K562 (cell line): ENCODE measurements around the gene JAKMIP2. TPM values are rescaled to one million over a fixed set of nuclear protein-coding genes. Genes with fewer than 3 reads are reported as not detected.

Experiments
- ATAC-seq: fragments of 200-7000 bp; cut with Tn5 transposase; 3 replicates; pipeline ENCODE4 v1.9.1; 2020; ENCODE audit warnings: moderate library complexity
- BruUV-seq: library from RNA; stranded (reverse); fragments of 400-500 nt; replicated peaks from 2 replicates; lab custom pipeline; 2021; lab: Mats Ljungman, UMichigan
- CTCF ChIA-PET: fragments of 300-600 bp; formaldehyde crosslinking; extraction: SDS; loops from one replicate; lab custom pipeline; 2021; ENCODE audit warnings: low intra/inter-chr PET ratio; lab: Yijun Ruan, JAX
- POLR2A ChIA-PET: fragments of 300-600, 350-650 bp; sonication (Branson Sonifier 250); formaldehyde crosslinking; extraction: SDS; loops from one replicate; lab custom pipeline; 2021; ENCODE audit warnings: antibody characterized with exemption, inconsistent platforms; lab: Yijun Ruan, JAX
- DNase-seq, 4 experiments: peaks; one replicate each; pipeline versions ENCODE4 v3.0.0 to v3.0.0-alpha.2; 2011 to 2018; ENCODE audit warnings: low spot score in 3 of 4, mixed read lengths in 3 of 4; ENCODE audit errors: extremely low read depth in 1 of 4
- FAIRE-seq: peaks from 2 replicates; lab custom pipeline; 2011; peaks lifted over from hg19 to GRCh38; lab: Jason Lieb, UNC
- H2AFZ ChIP-seq: 2 replicates; pipeline ENCODE4 v1.6.0; 2011; ENCODE audit warnings: low read depth, low read length, control low read depth, inconsistent platforms
- H3K27ac ChIP-seq: fragments of 200-600 bp; 3 replicates; pipeline ENCODE4 v1.8.0; 2011; ENCODE audit warnings: low read depth, mild to moderate bottlenecking, control low read depth, inconsistent platforms, low read length, moderate library complexity, mixed read lengths; ENCODE audit errors: extremely low read depth
- H3K27me3 ChIP-seq, 2 experiments: fragments of 300-600 bp in 1 of 2; 2 replicates in 1 of 2; 3 replicates in 1 of 2; pipeline versions ENCODE4 v1.6.0 to v1.8.0; 2011; ENCODE audit warnings: inconsistent platforms in 2 of 2, low read length in 2 of 2, mild to moderate bottlenecking in 1 of 2, mixed read lengths in 1 of 2, moderate library complexity in 1 of 2; ENCODE audit not compliant: control insufficient read depth in 2 of 2, insufficient read depth in 2 of 2
- H3K36me3 ChIP-seq: fragments of 300-600 bp; 3 replicates; pipeline ENCODE4 v1.8.0; 2011; ENCODE audit warnings: mild to moderate bottlenecking, low read length, inconsistent platforms; ENCODE audit not compliant: control insufficient read depth, insufficient read depth
- H3K4me1 ChIP-seq, 2 experiments: fragments of 200-600 bp in 1 of 2; replicated peaks in 1 of 2; 2 replicates in 1 of 2; 3 replicates in 1 of 2; pipeline versions ENCODE4 v1.5.1 to v1.8.0; 2011; ENCODE audit warnings: inconsistent platforms in 2 of 2, low read length in 2 of 2, mild to moderate bottlenecking in 1 of 2, mixed read lengths in 1 of 2, moderate library complexity in 1 of 2; ENCODE audit not compliant: control insufficient read depth in 2 of 2, insufficient read depth in 2 of 2
- H3K4me2 ChIP-seq: 2 replicates; pipeline ENCODE4 v1.6.1; 2011; ENCODE audit warnings: low read length, control low read depth, inconsistent platforms, mixed read lengths; ENCODE audit not compliant: insufficient read depth
- H3K4me3 ChIP-seq: fragments of 200-600 bp; sonication (generic), shearing (Covaris generic); 2 replicates; pipeline ENCODE4 v1.5.1; 2016; ENCODE audit warnings: control low read depth, inconsistent platforms
- H3K79me2 ChIP-seq: fragments of 200-600 bp; 3 replicates; pipeline ENCODE4 v1.8.0; 2011; ENCODE audit warnings: low read length, inconsistent platforms; ENCODE audit not compliant: control insufficient read depth, insufficient read depth
- H3K9ac ChIP-seq, 2 experiments: 2 replicates each; pipeline versions ENCODE4 v1.6.0 to v1.6.1; 2011; ENCODE audit warnings: low read depth in 2 of 2, low read length in 2 of 2, control low read depth in 1 of 2, inconsistent platforms in 1 of 2, mild to moderate bottlenecking in 1 of 2, mixed read lengths in 1 of 2; ENCODE audit not compliant: insufficient read depth in 1 of 2
- H3K9me1 ChIP-seq: one replicate; pipeline ENCODE4 v1.6.0; 2011; ENCODE audit warnings: inconsistent platforms, mild to moderate bottlenecking, low read length, moderate library complexity; ENCODE audit not compliant: control insufficient read depth, insufficient read depth
- H3K9me3 ChIP-seq: replicated peaks from 2 replicates; pipeline ENCODE4 v1.5.1; 2011; ENCODE audit warnings: low read depth, low read length, inconsistent platforms; ENCODE audit not compliant: control insufficient read depth, insufficient read depth
- H4K20me1 ChIP-seq: replicated peaks from 2 replicates; pipeline ENCODE4 v1.6.1; 2011; ENCODE audit warnings: low read length, inconsistent platforms, mixed read lengths; ENCODE audit not compliant: control insufficient read depth, insufficient read depth
- CBX5 ChIP-seq: IDR thresholded peaks from 2 replicates; pipeline ENCODE4 v1.6.1; 2014; ENCODE audit warnings: low read depth, borderline replicate concordance
- E2F8 ChIP-seq: fragments of 450-650 bp; IDR thresholded peaks from 2 replicates; pipeline ENCODE4 v1.7.1; 2018; ENCODE audit warnings: mild to moderate bottlenecking, low read depth; ENCODE audit not compliant: partially characterized antibody
- ELF2 ChIP-seq: fragments of 250-450 bp; sonication (Bioruptor Pico); IDR thresholded peaks from 2 replicates; pipeline ENCODE4 v1.5.0; 2021; ENCODE audit warnings: mild to moderate bottlenecking
- FOXJ3 ChIP-seq: sonication (generic); formaldehyde crosslinking; IDR thresholded peaks from 2 replicates; pipeline ENCODE4 v1.4.0; 2020; ENCODE audit warnings: mild to moderate bottlenecking, missing genetic modification reagents
- FOXM1 ChIP-seq, 2 experiments: fragments of 450-650 bp in 1 of 2; sonication (generic) in 1 of 2; formaldehyde crosslinking in 1 of 2; IDR thresholded peaks; 2 replicates each; pipeline versions ENCODE4 v1.6.1 to v1.9.0; 2017 to 2022; ENCODE audit warnings: low read depth in 2 of 2, mild to moderate bottlenecking in 2 of 2, missing genetic modification reagents in 1 of 2, moderate library complexity in 1 of 2
- HNRNPK ChIP-seq: fragments of 200-400 bp; formaldehyde crosslinking; IDR thresholded peaks from one replicate; pipeline ENCODE4 v1.6.1; 2018; ENCODE audit warnings: mild to moderate bottlenecking, low read depth, low read length; ENCODE audit not compliant: poor library complexity, severe bottlenecking
- MAFG ChIP-seq: fragments of 450-650 bp; conservative IDR thresholded peaks from 2 replicates; pipeline ENCODE4 v1.6.1; 2016; ENCODE audit warnings: missing genetic modification characterization, missing compliant biosample characterization
- PRMT5 ChIP-seq: sonication (generic); formaldehyde crosslinking; IDR thresholded peaks from 2 replicates; pipeline ENCODE4 v1.5.0; 2020; ENCODE audit warnings: missing genetic modification reagents
- RFX1 ChIP-seq: fragments of 450-650 bp; IDR thresholded peaks from 2 replicates; pipeline ENCODE4 v1.6.1; 2016; ENCODE audit warnings: mild to moderate bottlenecking, moderate library complexity
- SPI1 ChIP-seq: IDR thresholded peaks from 2 replicates; pipeline ENCODE4 v1.6.1; 2011; ENCODE audit warnings: low read depth, low read length, control low read depth, borderline replicate concordance
- STAT5A ChIP-seq: IDR thresholded peaks from 2 replicates; pipeline ENCODE4 v1.6.1; 2012; ENCODE audit warnings: low read length, inconsistent platforms, borderline replicate concordance
- TCF7L2 ChIP-seq: fragments of 150-350 bp; IDR thresholded peaks from 2 replicates; pipeline ENCODE4 v1.6.1; 2016; ENCODE audit warnings: low read depth, mild to moderate bottlenecking, low read length, moderate library complexity
- U2AF2 ChIP-seq: fragments of 200-400 bp; formaldehyde crosslinking; optimal IDR thresholded peaks from 2 replicates; pipeline ENCODE3; 2017; ENCODE audit warnings: low read depth, mild to moderate bottlenecking, low read length
- XRCC3 ChIP-seq: fragments of 450-650 bp; IDR thresholded peaks from 2 replicates; pipeline ENCODE4 v1.6.1; 2017; ENCODE audit warnings: mild to moderate bottlenecking, moderate library complexity
- ZNF655 ChIP-seq: fragments of 250-450 bp; sonication (Bioruptor Pico); IDR thresholded peaks from 2 replicates; pipeline ENCODE4 v1.5.0; 2021
- ZNF696 ChIP-seq: fragments of 250-450 bp; sonication (Bioruptor Pico); conservative IDR thresholded peaks from 2 replicates; pipeline ENCODE4 v1.4.0; 2020; ENCODE audit warnings: mild to moderate bottlenecking, moderate library complexity
- WGBS: fragments of 100-300 bp; shearing (Covaris generic); methylation state at CpG from one replicate; pipeline ENCODE4 v1.1.6; 2016; ENCODE audit warnings: low coverage, mixed read lengths; ENCODE audit not compliant: insufficient coverage; ENCODE audit errors: missing lambda C conversion rate; 5-methylcytosine and 5-hydroxymethylcytosine counted together
- in situ Hi-C: fragments of 300-500 bp; cut with MboI; formaldehyde crosslinking; loops from 4 replicates; pipeline ENCODE4 v1.15.0; 2018; ENCODE audit warnings: inconsistent platforms, mixed read lengths
- intact Hi-C: fragments of 100-400 bp; cut with micrococcal nuclease; formaldehyde crosslinking; loops from 2 replicates; pipeline ENCODE4 v1.14.2; 2022
- polyA plus RNA-seq, 8 experiments: library from polyadenylated mRNA; depleted of rRNA in 4 of 8; stranded (reverse) in 5 of 8; unstranded in 3 of 8; fragments of >200 nt; fragmentation: Nextera tagmentation in 2 of 8; fragmentation: Illumina TruSeq in 1 of 8; extraction: Ambion mirVana in 2 of 8; extraction: Trizol in 1 of 8; gene quantifications; 2 replicates each; pipeline versions ENCODE4 v1.2.1 to v1.2.3, GENCODE V29; 2011 to 2014; ENCODE audit warnings: inconsistent platforms in 1 of 8, missing spikeins in 1 of 8
- total RNA-seq, 7 experiments: library from RNA; depleted of rRNA in 6 of 7; stranded (reverse); fragments of >200 nt in 6 of 7; fragmentation: Illumina TruSeq in 2 of 7; extraction: Trizol in 2 of 7; gene quantifications; 2 replicates each; pipeline versions ENCODE4 v1.2.1 to v1.2.3, GENCODE V29; 2011 to 2021; ENCODE audit warnings: low replicate concordance in 1 of 7
- TF ChIP-seq, protein P1 (sequence below), 3 experiments: fragments of 200-800 bp in 1 of 3; sonication (Bioruptor generic) in 1 of 3; sonication (generic) in 1 of 3; formaldehyde crosslinking in 1 of 3; IDR thresholded peaks; 2 replicates each; pipeline versions ENCODE4 v1.6.1 to v1.8.0; 2016 to 2022; ENCODE audit warnings: mild to moderate bottlenecking in 2 of 3, missing compliant biosample characterization in 2 of 3, missing genetic modification characterization in 2 of 3, missing genetic modification reagents in 1 of 3
- TF ChIP-seq, protein P2 (sequence below): fragments of 450-650 bp; formaldehyde crosslinking; IDR thresholded peaks from 2 replicates; pipeline ENCODE4 v1.4.0; 2022; ENCODE audit warnings: mild to moderate bottlenecking, moderate library complexity

JAKMIP2 gene
- total and polyA plus RNA-seq, 9 of the 15 experiments (the other 6 are each of a cell fraction or from before 2014, with no cell fraction given), result not detected

DNA sequence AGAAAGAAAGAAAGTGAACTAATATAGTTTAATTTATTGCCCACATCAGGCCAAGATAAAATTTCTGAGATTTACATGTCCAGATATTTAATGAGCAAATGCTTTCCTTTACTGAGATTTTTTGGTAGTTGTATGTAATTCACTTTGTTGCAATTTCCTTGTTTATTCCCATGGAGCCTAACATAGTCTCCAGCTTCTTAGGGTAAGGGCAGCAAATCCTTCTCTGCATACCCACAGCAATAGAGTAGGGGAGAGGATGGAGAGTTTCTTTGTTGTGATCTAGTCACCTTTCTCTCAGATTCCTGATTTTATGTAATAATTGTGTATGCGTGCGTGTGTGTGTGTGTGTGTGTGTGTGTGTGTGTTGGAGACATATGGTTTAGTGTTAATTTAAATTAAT, 221.1 kb downstream of the JAKMIP2 start:
- FAIRE-seq (no peak), DNase-seq (no peak)
- Histone ChIP-seq H3K4me3 (no peak overlapping the region), H3K9ac (no peak overlapping the region), H2AFZ (no peak overlapping the region), H3K27ac (no peak overlapping the region), H3K9me1 (no peaks in the 10 kb centered on the region), H3K79me2 (no peaks in the 10 kb centered on the region), H4K20me1 (no peaks in the 10 kb centered on the region), H3K4me1 (no peaks in the 10 kb centered on the region), H3K36me3 (no peaks in the 10 kb centered on the region)
- POLR2A ChIA-PET, result no interaction called here
- WGBS, result 6% methylated on average over 2 of the region's 2 CpGs
- TF ChIP-seq XRCC3 (no peak), E2F8 (no peak), TCF7L2 (no peak), MAFG (no peak), RFX1 (no peak), ZNF655 (CRISPR knock-in tag) (no peak), CBX5 (no peak), ZNF696 (CRISPR knock-in tag) (no peak), SPI1 (no peak), PRMT5 (CRISPR knock-in tag) (no peak), ELF2 (no peak), STAT5A (no peak), FOXM1 (IDR thresholded peaks at IDR 0.05; ENCODE audit: low read depth) (no peak), FOXM1 (CRISPR knock-in tag; IDR thresholded peaks at IDR 0.05; ENCODE audit: low read depth) (no peak), FOXJ3 (CRISPR knock-in tag) (no peak), U2AF2 (no peak), HNRNPK (no peak)
- TF ChIP-seq, protein P1, sequence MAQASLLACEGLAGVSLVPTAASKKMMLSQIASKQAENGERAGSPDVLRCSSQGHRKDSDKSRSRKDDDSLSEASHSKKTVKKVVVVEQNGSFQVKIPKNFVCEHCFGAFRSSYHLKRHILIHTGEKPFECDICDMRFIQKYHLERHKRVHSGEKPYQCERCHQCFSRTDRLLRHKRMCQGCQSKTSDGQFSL (CRISPR knock-in tag; IDR thresholded peaks at IDR 0.05), result no peak
- TF ChIP-seq, protein P1 (tag; IDR thresholded peaks at IDR 0.05), result no peak
- TF ChIP-seq, protein P2, sequence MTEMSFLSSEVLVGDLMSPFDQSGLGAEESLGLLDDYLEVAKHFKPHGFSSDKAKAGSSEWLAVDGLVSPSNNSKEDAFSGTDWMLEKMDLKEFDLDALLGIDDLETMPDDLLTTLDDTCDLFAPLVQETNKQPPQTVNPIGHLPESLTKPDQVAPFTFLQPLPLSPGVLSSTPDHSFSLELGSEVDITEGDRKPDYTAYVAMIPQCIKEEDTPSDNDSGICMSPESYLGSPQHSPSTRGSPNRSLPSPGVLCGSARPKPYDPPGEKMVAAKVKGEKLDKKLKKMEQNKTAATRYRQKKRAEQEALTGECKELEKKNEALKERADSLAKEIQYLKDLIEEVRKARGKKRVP (CRISPR knock-in tag), result no peak
- TF ChIP-seq, all 486 proteins: peak for 0
- no peaks in the 10 kb centered on the region for H3K9me3 ChIP-seq
- CTCF ChIA-PET, result no interaction called here
- H3K27me3 ChIP-seq, result no peaks in the 10 kb centered on the region
- H3K4me2 ChIP-seq, result no peak overlapping the region
- ATAC-seq, result no peak
- in situ Hi-C loops (no loop called here), intact Hi-C loops (no loop called here)
- BruUV-seq, result no TSS peak
